KMS-11 (cell line): ENCODE data around the gene MYH15.

Experiments
- H2AFZ ChIP-seq: fragments of 200-600 bp; sonication (generic); 2 replicates; pipeline ENCODE4 v1.6.1; 2016; ENCODE audit warnings: antibody characterized with exemption, mixed run types, low read depth
- H3K27ac ChIP-seq: fragments of 200-600 bp; sonication (generic); 2 replicates; pipeline ENCODE4 v1.6.1; 2016; ENCODE audit warnings: mild to moderate bottlenecking, mixed run types
- H3K27me3 ChIP-seq: fragments of 200-600 bp; sonication (generic); 2 replicates; pipeline ENCODE4 v1.6.1; 2017; ENCODE audit warnings: mild to moderate bottlenecking, low read depth, mixed run types, moderate library complexity; ENCODE audit not compliant: insufficient read depth
- H3K36me3 ChIP-seq: fragments of 200-600 bp; sonication (generic); 2 replicates; pipeline ENCODE4 v1.6.1; 2017; ENCODE audit warnings: mild to moderate bottlenecking, mixed run types; ENCODE audit not compliant: insufficient read depth
- H3K4me1 ChIP-seq: fragments of 200-600 bp; sonication (generic); 2 replicates; pipeline ENCODE4 v1.6.1; 2016; ENCODE audit warnings: mild to moderate bottlenecking, low read depth, mixed run types; ENCODE audit not compliant: poor library complexity, severe bottlenecking
- H3K4me2 ChIP-seq: fragments of 200-600 bp; sonication (generic); 2 replicates; pipeline ENCODE4 v1.7.0; 2016; ENCODE audit warnings: mild to moderate bottlenecking, mixed run types
- H3K4me3 ChIP-seq: fragments of 200-600 bp; sonication (generic); IDR thresholded peaks from 2 replicates; pipeline ENCODE4 v1.6.1; 2017; ENCODE audit warnings: low read depth, low read length, mixed read lengths; ENCODE audit not compliant: insufficient read depth
- H3K79me2 ChIP-seq: fragments of 200-600 bp; sonication (generic); 2 replicates; pipeline ENCODE4 v1.6.1; 2016; ENCODE audit warnings: low read depth, mixed run types; ENCODE audit not compliant: insufficient read depth
- H3K9ac ChIP-seq: fragments of 200-600 bp; sonication (generic); 2 replicates; pipeline ENCODE4 v1.6.1; 2016; ENCODE audit warnings: mild to moderate bottlenecking, mixed run types
- H4K20me1 ChIP-seq: fragments of 200-600 bp; sonication (generic); 2 replicates; pipeline ENCODE4 v1.6.1; 2016; ENCODE audit warnings: mild to moderate bottlenecking, mixed run types; ENCODE audit not compliant: insufficient read depth
- TF ChIP-seq, protein P1 (sequence below): fragments of 200-600 bp; sonication (generic); conservative IDR thresholded peaks from 2 replicates; pipeline ENCODE4 v1.6.1; 2017; ENCODE audit warnings: low read depth, mild to moderate bottlenecking, antibody characterized with exemption, low read length, moderate library complexity, mixed read lengths

Gene MYH15

GRCh38 chr3:108441518-108441917 lies 68.9 kb downstream of the MYH15 start:
- H3K27ac ChIP-seq, result no peak overlapping the region
- H3K27me3 ChIP-seq, result no peaks in the 10 kb centered on the region
- H4K20me1 ChIP-seq, result no peaks in the 10 kb centered on the region
- no peaks in the 10 kb centered on the region for H3K36me3 ChIP-seq
- H3K4me1 ChIP-seq, result no peaks in the 10 kb centered on the region
- H2AFZ ChIP-seq, result no peak overlapping the region
- TF ChIP-seq, protein P1, sequence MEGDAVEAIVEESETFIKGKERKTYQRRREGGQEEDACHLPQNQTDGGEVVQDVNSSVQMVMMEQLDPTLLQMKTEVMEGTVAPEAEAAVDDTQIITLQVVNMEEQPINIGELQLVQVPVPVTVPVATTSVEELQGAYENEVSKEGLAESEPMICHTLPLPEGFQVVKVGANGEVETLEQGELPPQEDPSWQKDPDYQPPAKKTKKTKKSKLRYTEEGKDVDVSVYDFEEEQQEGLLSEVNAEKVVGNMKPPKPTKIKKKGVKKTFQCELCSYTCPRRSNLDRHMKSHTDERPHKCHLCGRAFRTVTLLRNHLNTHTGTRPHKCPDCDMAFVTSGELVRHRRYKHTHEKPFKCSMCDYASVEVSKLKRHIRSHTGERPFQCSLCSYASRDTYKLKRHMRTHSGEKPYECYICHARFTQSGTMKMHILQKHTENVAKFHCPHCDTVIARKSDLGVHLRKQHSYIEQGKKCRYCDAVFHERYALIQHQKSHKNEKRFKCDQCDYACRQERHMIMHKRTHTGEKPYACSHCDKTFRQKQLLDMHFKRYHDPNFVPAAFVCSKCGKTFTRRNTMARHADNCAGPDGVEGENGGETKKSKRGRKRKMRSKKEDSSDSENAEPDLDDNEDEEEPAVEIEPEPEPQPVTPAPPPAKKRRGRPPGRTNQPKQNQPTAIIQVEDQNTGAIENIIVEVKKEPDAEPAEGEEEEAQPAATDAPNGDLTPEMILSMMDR, result no peak
- no peak overlapping the region for H3K4me2 ChIP-seq
- H3K9ac ChIP-seq, result no peak overlapping the region
- no peak overlapping the region for H3K4me3 ChIP-seq
- H3K79me2 ChIP-seq, result no peaks in the 10 kb centered on the region

DNA sequence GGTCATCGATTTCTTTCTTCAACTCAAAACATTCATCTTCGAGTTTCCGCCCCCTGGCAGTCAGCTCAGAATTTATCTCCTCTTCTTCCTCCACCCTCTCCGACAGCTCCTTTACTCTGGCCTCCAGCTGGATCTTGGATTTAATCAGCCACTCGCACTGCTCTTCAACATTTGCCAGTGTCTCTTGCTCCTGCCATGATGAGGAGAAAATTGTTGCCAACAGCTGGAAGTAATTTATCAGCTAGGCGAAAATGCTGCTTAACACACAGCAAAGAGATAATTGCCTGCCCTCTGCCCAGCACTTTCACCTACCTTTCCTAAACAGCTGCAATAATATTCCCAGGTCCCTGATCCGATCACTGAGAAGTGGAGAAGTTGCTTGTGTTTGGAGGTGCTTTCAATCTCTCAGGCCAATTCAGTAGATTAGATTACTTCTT lies 69.3 kb downstream of the MYH15 start:
- Histone ChIP-seq H3K27me3 (no peaks in the 10 kb centered on the region), H4K20me1 (no peaks in the 10 kb centered on the region), H3K9ac (no peak overlapping the region), H3K4me3 (no peak overlapping the region), H3K4me1 (no peaks in the 10 kb centered on the region), H3K79me2 (no peaks in the 10 kb centered on the region), H2AFZ (no peak overlapping the region), H3K4me2 (no peak overlapping the region), H3K36me3 (no peaks in the 10 kb centered on the region), H3K27ac (no peak overlapping the region)
- TF ChIP-seq, protein P1, result no peak

DNA sequence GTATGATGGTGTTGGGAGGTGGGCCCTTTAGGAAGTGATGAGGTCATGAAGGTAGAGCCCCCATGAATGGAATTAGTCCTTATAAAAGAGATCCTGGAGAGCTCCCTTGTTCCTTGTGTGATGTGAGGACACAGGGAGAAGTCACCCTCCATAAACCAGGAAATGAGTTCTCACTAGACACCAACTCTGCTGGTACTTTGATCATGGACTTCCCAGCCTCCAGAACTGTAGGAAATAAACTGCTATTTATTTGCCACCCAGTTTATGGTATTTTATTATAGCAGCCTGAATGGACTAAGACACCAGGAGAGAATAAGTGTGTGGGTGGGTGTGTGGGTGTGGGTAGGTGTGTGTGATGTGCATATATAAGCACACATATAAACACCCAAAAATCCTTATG lies 71.9 kb downstream of the MYH15 start:
- Histone ChIP-seq H3K9ac (no peak overlapping the region), H2AFZ (no peak overlapping the region), H4K20me1 (no peaks in the 10 kb centered on the region), H3K79me2 (no peaks in the 10 kb centered on the region), H3K27me3 (no peaks in the 10 kb centered on the region), H3K4me1 (no peaks in the 10 kb centered on the region), H3K27ac (no peak overlapping the region), H3K4me2 (no peak overlapping the region), H3K4me3 (no peak overlapping the region), H3K36me3 (no peaks in the 10 kb centered on the region)
- TF ChIP-seq, protein P1, result no peak

GRCh38 chr3:108437439-108437838 lies 73.0 kb downstream of the MYH15 start:
- Histone ChIP-seq H4K20me1 (no peaks in the 10 kb centered on the region), H3K79me2 (no peaks in the 10 kb centered on the region), H3K36me3 (no peaks in the 10 kb centered on the region), H2AFZ (no peak overlapping the region), H3K27ac (no peak overlapping the region), H3K4me1 (no peaks in the 10 kb centered on the region), H3K9ac (no peak overlapping the region), H3K27me3 (no peaks in the 10 kb centered on the region), H3K4me2 (no peak overlapping the region), H3K4me3 (no peak overlapping the region)
- TF ChIP-seq, protein P1, result no peak
